Left ventricle myocardium inferior (tissue), 1 donor: ENCODE results near the gene NAT8. TPM values are rescaled to one million over a fixed set of nuclear protein-coding genes. Genes with fewer than 3 reads are reported as not detected.
"Not testable (repeated sequence)": the region's sequence is repeated elsewhere in the genome, so short reads cannot be mapped to it uniquely, and the experiment has no call there.

Experiments used
- DNase-seq: peaks from one replicate; pipeline ENCODE4 v3.0.0-alpha.2; 2020
- H3K27ac ChIP-seq: fragments of 200-600 bp; replicated peaks from 2 replicates; pipeline ENCODE4 v1.8.0; 2021
- H3K27me3 ChIP-seq: fragments of 200-600 bp; 2 replicates; pipeline ENCODE4 v1.8.0; 2021; ENCODE audit warnings: low read depth
- H3K36me3 ChIP-seq: fragments of 200-600 bp; 2 replicates; pipeline ENCODE4 v1.8.0; 2021
- H3K4me1 ChIP-seq: fragments of 200-600 bp; 2 replicates; pipeline ENCODE4 v1.8.0; 2021
- H3K4me3 ChIP-seq: fragments of 200-600 bp; 2 replicates; pipeline ENCODE4 v1.8.0; 2021; ENCODE audit warnings: mild to moderate bottlenecking, moderate library complexity
- H3K9me3 ChIP-seq: fragments of 200-600 bp; replicated peaks from 2 replicates; pipeline ENCODE4 v1.8.0; 2021
- intact Hi-C: fragments of 100-400 bp; cut with micrococcal nuclease; formaldehyde crosslinking; loops from one replicate; pipeline ENCODE4 v1.11.0; 2022
- total RNA-seq: library from RNA; stranded (reverse); fragmentation: NEBNext Ultra II Directional; extraction: Animal tissue kit (Norgen Biotek cat#: 25700); gene quantifications from one replicate; pipeline ENCODE4 v1.2.1, GENCODE V29; 2021
- TF ChIP-seq, protein P1 (sequence below): fragments of 200-600 bp; IDR thresholded peaks from 2 replicates; pipeline ENCODE4 v1.8.0; 2021; ENCODE audit warnings: antibody characterized with exemption, mild to moderate bottlenecking, borderline replicate concordance
- donor health status: DM: no; HTN: yes; CAD: no; lungs with severe emphysema.

NAT8 gene
- total RNA-seq, 1 donor from 2014 or later: not detected

DNA sequence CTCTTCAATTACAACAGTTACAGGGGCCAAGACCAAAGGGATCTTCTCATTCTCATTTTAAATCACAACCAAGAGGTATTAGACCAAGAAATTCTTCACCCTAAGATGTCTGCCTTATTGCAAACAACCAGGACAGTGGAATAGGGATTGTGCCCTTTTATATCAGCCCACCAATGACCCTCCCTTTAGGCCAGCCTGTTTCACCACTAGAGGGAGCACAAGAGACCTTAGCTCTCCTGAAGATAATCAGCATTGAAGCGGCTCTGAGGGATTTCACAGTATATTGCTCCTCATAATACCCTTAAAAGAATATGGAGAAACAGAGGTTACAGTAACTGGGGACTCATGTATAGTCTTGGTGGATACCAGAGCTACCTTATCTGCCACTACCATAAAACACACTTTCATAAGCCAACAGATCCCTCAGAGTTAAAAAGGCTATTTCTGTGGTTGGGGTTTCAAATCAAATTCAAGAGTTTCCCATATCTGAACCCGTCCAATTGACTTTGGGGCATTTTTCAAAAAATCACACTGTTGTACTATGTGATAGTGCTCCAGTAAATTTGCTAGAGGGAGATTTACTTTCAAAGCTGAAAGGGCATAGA lies 11.5 kb downstream of the NAT8 start:
- H3K4me1 ChIP-seq, H3K36me3 ChIP-seq, DNase-seq, H3K9me3 ChIP-seq, H3K27ac ChIP-seq, H3K27me3 ChIP-seq, H3K4me3 ChIP-seq, intact Hi-C loops: not testable (repeated sequence)
- TF ChIP-seq, protein P1, sequence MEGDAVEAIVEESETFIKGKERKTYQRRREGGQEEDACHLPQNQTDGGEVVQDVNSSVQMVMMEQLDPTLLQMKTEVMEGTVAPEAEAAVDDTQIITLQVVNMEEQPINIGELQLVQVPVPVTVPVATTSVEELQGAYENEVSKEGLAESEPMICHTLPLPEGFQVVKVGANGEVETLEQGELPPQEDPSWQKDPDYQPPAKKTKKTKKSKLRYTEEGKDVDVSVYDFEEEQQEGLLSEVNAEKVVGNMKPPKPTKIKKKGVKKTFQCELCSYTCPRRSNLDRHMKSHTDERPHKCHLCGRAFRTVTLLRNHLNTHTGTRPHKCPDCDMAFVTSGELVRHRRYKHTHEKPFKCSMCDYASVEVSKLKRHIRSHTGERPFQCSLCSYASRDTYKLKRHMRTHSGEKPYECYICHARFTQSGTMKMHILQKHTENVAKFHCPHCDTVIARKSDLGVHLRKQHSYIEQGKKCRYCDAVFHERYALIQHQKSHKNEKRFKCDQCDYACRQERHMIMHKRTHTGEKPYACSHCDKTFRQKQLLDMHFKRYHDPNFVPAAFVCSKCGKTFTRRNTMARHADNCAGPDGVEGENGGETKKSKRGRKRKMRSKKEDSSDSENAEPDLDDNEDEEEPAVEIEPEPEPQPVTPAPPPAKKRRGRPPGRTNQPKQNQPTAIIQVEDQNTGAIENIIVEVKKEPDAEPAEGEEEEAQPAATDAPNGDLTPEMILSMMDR: peak; percentile 64

DNA sequence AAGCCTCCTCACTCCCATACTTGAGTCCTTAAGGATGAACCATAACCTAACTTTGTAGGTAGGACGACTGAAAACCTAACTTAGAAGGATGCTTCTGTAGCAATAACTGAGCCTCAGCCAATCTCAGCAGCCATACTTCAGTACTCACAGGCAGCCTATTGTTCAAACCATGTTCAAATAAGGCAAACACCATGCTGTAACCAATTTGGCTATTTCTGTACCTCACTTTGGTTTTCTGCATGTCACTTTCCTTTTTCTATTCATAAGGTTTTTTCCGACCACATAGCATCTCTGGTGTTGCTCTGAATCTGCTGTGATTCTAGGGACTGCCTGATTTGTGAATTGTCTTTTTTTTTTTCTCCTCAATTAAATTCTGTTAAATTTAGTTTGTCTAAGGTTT lies 13.7 kb downstream of the NAT8 start:
- intact Hi-C loops, H3K27me3 ChIP-seq, DNase-seq, H3K4me3 ChIP-seq, H3K36me3 ChIP-seq, H3K9me3 ChIP-seq, H3K4me1 ChIP-seq, H3K27ac ChIP-seq: not testable (repeated sequence)

DNA sequence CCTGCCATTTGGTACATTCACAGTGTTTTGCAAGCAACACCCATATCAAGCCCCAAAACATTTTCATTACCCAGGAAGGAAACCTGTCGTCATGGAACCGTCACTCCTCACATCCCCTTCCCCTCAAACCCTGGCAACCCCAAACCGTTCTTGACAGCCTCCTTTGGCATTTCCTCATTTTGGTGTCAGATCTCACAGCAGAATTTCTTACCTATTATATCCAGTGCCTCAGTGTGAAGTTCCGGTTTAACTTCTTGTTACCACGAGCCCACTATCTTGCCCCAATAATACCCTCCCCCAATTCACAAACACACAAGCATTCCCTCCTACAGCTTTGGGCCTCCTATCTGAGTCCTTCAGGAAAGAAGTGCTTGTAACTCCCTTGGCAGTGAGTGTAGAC lies 16.0 kb downstream of the NAT8 start:
- H3K9me3 ChIP-seq, H3K4me3 ChIP-seq, H3K27me3 ChIP-seq, H3K4me1 ChIP-seq, intact Hi-C loops, DNase-seq, H3K36me3 ChIP-seq, H3K27ac ChIP-seq: not testable (repeated sequence)

DNA sequence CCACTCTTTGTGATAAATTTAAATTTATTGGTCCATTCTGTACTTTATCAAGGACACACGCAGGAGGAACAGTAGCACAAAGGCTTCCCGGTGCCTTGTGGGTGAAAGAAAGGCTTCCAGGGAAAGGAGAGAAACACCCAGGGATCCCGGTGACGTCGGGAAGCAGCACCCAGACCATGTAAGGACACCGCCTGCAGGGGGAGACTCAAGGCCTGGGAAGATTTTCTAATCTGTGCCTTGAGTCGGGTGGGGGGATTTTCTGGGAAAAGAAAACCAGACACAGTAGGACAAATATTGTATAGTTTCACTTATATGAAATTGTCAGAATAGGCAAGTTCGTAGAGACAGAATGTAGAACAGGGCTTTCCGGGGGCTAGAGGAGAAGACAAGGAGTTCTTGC lies 17.6 kb downstream of the NAT8 start:
- H3K36me3 ChIP-seq, H3K4me1 ChIP-seq, H3K9me3 ChIP-seq, DNase-seq, H3K27ac ChIP-seq, H3K4me3 ChIP-seq, H3K27me3 ChIP-seq, intact Hi-C loops: not testable (repeated sequence)

DNA sequence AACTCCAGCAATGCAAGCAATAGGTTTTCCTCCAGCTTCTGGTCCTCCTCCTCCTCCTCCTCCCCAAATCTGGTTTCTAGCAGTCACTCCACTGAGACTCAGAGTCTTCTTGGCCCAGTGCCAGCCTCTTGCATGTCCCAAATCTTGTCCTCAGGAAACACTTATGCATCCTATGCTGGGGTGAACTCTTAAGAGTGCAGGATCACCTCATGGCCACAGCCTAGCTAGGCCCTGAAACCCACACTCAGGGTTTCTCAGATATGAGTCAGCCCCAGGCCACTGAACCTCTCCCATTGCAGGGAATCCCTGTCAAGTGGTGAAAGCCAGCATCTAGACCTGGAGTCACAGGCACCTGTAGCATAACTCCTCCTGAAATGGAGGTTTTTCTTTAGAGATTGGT lies 18.2 kb downstream of the NAT8 start:
- H3K4me3 ChIP-seq, H3K36me3 ChIP-seq, H3K27me3 ChIP-seq, intact Hi-C loops, DNase-seq, H3K4me1 ChIP-seq, H3K9me3 ChIP-seq, H3K27ac ChIP-seq: not testable (repeated sequence)

DNA sequence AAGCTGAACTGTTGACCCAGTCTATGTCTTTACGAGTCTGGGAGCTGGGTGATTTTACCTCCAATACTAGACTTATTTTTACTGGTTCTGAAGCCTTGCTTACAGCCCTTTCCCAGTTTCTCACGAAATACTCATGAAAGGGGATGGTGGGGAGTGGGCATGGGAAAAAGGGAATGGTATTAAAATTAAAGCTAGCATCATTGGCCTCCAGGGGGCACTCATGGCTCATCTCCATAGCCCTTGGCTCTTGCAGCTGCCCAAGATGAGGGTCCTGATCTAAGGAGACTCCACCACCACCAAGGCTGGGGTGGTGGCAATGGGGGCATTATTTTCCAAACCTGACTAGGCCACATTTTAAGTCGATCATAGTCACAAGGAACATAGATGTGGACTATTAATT lies 22.3 kb downstream of the NAT8 start:
- intact Hi-C loops, H3K36me3 ChIP-seq, H3K4me3 ChIP-seq, H3K27me3 ChIP-seq, H3K9me3 ChIP-seq, H3K27ac ChIP-seq, H3K4me1 ChIP-seq, DNase-seq: not testable (repeated sequence)

DNA sequence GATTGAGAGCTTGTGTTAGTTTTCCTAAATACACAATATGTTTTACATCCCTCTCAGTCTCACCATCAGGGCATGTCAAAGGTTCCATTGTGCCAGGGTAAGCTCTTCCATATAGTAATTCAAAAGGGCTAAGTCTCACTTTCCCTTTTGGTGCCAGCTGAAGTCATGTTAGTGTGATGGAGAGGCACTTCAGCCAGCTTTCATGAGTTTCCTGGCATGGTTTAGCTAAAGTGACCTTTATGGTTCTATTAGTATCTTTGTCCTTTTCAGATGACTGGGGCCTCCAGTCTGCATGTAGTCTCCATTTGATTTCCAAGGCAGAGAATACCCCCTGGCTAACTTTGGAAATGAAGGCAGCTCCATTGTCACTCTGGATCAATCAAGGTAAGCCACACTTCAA lies 27.2 kb downstream of the NAT8 start:
- peaks cover 11% of the 10 kb centered on the region for H3K4me1 ChIP-seq
- H3K27ac ChIP-seq: no peak overlapping the region
- H3K9me3 ChIP-seq: no peaks in the 10 kb centered on the region
- TF ChIP-seq, protein P1: no peak
- H3K4me3 ChIP-seq: no peak overlapping the region
- H3K36me3 ChIP-seq: peaks cover 8% of the 10 kb centered on the region
- intact Hi-C loops: no loop called here
- no peak for DNase-seq
- no peaks in the 10 kb centered on the region for H3K27me3 ChIP-seq

DNA sequence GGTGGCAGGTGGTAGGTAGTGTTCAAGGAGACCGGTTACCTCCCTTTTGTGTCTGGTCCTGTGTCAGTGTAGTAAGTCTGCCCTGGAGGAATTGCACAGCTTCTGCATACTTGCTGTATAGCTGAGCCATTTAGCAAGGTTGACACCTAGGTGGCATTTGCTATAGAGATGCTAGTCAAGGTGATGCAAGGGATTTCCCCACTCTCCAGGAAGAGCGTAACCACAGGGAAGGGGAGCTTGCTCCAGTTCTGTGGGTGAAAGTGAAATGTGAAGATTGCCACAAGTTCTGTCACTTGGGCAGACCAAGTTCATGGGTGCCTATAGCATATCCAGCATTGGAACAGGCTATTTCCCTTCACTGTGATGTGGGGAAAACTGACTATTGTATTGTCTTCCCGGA lies 28.1 kb downstream of the NAT8 start:
- Histone ChIP-seq H3K36me3 (peaks cover 14% of the 10 kb centered on the region), H3K27ac (no peak overlapping the region), H3K9me3 (no peaks in the 10 kb centered on the region), H3K27me3 (no peaks in the 10 kb centered on the region), H3K4me3 (no peak overlapping the region), H3K4me1 (peaks cover 11% of the 10 kb centered on the region)
- intact Hi-C loops: no loop called here
- no peak for DNase-seq
- TF ChIP-seq, protein P1: no peak
